ENCODE data around the gene PM20D1.

GRCh38 chr1:205827623-205828022 is 22.3 kb downstream of the PM20D1 start:
- TF ChIP-seq CTCF (IDR thresholded peaks at IDR 0.05; ENCODE audit: insufficient read depth, low read length) (no peak), SPI1 (IDR thresholded peaks at IDR 0.05; ENCODE audit: borderline replicate concordance, low read depth) (no peak), POLR2AphosphoS5 (IDR thresholded peaks at IDR 0.05; ENCODE audit: low read depth) (no peak), GABPA (IDR thresholded peaks at IDR 0.05; ENCODE audit: low read depth) (no peak), REST (IDR thresholded peaks at IDR 0.05; ENCODE audit: insufficient replicate concordance, low read depth) (no peak)

Measured in HL-60 (cell line).